CD14-positive monocyte (primary cell): ENCODE measurements around the gene TRPC4AP. TPM values are rescaled to one million over a fixed set of nuclear protein-coding genes. Genes with fewer than 3 reads are reported as not detected.

Source experiments
- DNase-seq, 3 donors: peaks; one replicate each; pipeline ENCODE4 v3.0.0-alpha.2; 2011 to 2022
- H2AFZ ChIP-seq: 2 replicates; pipeline ENCODE4 v1.6.0; 2012; ENCODE audit warnings: mild to moderate bottlenecking, low read depth, low read length, inconsistent platforms; ENCODE audit not compliant: insufficient read depth, poor library complexity, severe bottlenecking
- H3K27ac ChIP-seq, 2 donors: 1 replicate in 1 of 2; 2 replicates in 1 of 2; pipeline ENCODE4 v1.5.1; 2012 to 2013; ENCODE audit warnings: low read length in 2 of 2, control low read depth in 1 of 2, inconsistent platforms in 1 of 2, low read depth in 1 of 2, mild to moderate bottlenecking in 1 of 2
- H3K27me3 ChIP-seq, 2 donors: one replicate each; pipeline versions ENCODE4 v1.6.0 to v1.6.1; 2011 to 2013; ENCODE audit warnings: low read length in 2 of 2; ENCODE audit not compliant: control insufficient read depth in 2 of 2, insufficient read depth in 2 of 2
- H3K36me3 ChIP-seq, 2 donors: replicated peaks in 1 of 2; 1 replicate in 1 of 2; 2 replicates in 1 of 2; pipeline versions ENCODE4 v1.5.1 to v1.6.1; 2012 to 2013; ENCODE audit warnings: low read length in 2 of 2, control low read depth in 1 of 2, inconsistent platforms in 1 of 2, mild to moderate bottlenecking in 1 of 2; ENCODE audit not compliant: insufficient read depth in 2 of 2, control insufficient read depth in 1 of 2
- H3K4me1 ChIP-seq, 2 donors: 1 replicate in 1 of 2; 2 replicates in 1 of 2; pipeline versions ENCODE4 v1.5.1 to v1.6.1; 2012 to 2013; ENCODE audit warnings: low read length in 2 of 2, control low read depth in 1 of 2, inconsistent platforms in 1 of 2, mild to moderate bottlenecking in 1 of 2, moderate library complexity in 1 of 2; ENCODE audit not compliant: insufficient read depth in 2 of 2, control insufficient read depth in 1 of 2
- H3K4me2 ChIP-seq: replicated peaks from 2 replicates; pipeline ENCODE3; 2012; ENCODE audit warnings: low read length, moderate library complexity, mild to moderate bottlenecking; ENCODE audit not compliant: poor library complexity, severe bottlenecking; ENCODE audit errors: extremely low read depth
- H3K4me3 ChIP-seq, 3 experiments: fragments of 200-600 bp in 1 of 3; sonication (generic) in 1 of 3; replicated peaks in 1 of 3; 1 replicate in 2 of 3; 2 replicates in 1 of 3; pipeline ENCODE4 v1.5.1; 2011 to 2013; ENCODE audit warnings: low read length in 3 of 3, mild to moderate bottlenecking in 3 of 3, control low read depth in 2 of 3, low read depth in 2 of 3, inconsistent platforms in 1 of 3, moderate library complexity in 1 of 3
- H3K79me2 ChIP-seq: 2 replicates; pipeline ENCODE4 v1.6.0; 2012; ENCODE audit warnings: mild to moderate bottlenecking, control low read depth, inconsistent platforms, low read length, moderate library complexity; ENCODE audit not compliant: insufficient read depth
- H3K9ac ChIP-seq: 2 replicates; pipeline ENCODE4 v1.6.0; 2017; ENCODE audit warnings: low read length, mild to moderate bottlenecking; ENCODE audit not compliant: insufficient read depth, poor library complexity, severe bottlenecking
- H3K9me3 ChIP-seq, 2 donors: replicated peaks in 1 of 2; 1 replicate in 1 of 2; 2 replicates in 1 of 2; pipeline versions ENCODE4 v1.5.1 to v1.6.1; 2012 to 2013; ENCODE audit warnings: low read length in 2 of 2, control low read depth in 1 of 2; ENCODE audit not compliant: control insufficient read depth in 1 of 2, insufficient read depth in 1 of 2
- H4K20me1 ChIP-seq: 2 replicates; pipeline ENCODE4 v1.6.0; 2012; ENCODE audit warnings: mild to moderate bottlenecking, low read length, control low read depth, moderate library complexity; ENCODE audit not compliant: insufficient read depth
- H3K27ac Mint-ChIP-seq, 7 donors: one replicate each; pipeline ENCODE4 v1.8.0; 2020; ENCODE audit warnings: mild to moderate bottlenecking in 7 of 7, mixed read lengths in 7 of 7, moderate library complexity in 6 of 7, inconsistent platforms in 2 of 7
- H3K27me3 Mint-ChIP-seq, 3 donors: one replicate each; pipeline ENCODE4 v1.8.0; 2021 to 2022; ENCODE audit warnings: low read depth in 3 of 3, mild to moderate bottlenecking in 3 of 3, mixed read lengths in 3 of 3, moderate library complexity in 3 of 3, inconsistent platforms in 1 of 3
- H3K36me3 Mint-ChIP-seq, 2 donors: one replicate each; pipeline ENCODE4 v1.8.0; 2020; ENCODE audit warnings: mixed read lengths in 2 of 2, inconsistent platforms in 1 of 2, mild to moderate bottlenecking in 1 of 2
- H3K4me1 Mint-ChIP-seq: one replicate; pipeline ENCODE4 v1.8.0; 2020; ENCODE audit warnings: mild to moderate bottlenecking, mixed read lengths
- H3K4me3 Mint-ChIP-seq, 2 donors: one replicate each; pipeline ENCODE4 v1.8.0; 2020; ENCODE audit warnings: mild to moderate bottlenecking in 2 of 2, mixed read lengths in 2 of 2, moderate library complexity in 1 of 2
- H3K9me3 Mint-ChIP-seq, 7 donors: one replicate each; pipeline ENCODE4 v1.8.0; 2020 to 2022; ENCODE audit warnings: mixed read lengths in 7 of 7, mild to moderate bottlenecking in 6 of 7, moderate library complexity in 6 of 7, inconsistent platforms in 2 of 7
- CTCF ChIP-seq: fragments of 200-600 bp; IDR thresholded peaks from one replicate; pipeline ENCODE4 v1.8.0; 2022; ENCODE audit warnings: antibody characterized with exemption, mild to moderate bottlenecking
- WGBS: methylation state at CpG from one replicate; pipeline ENCODE4 v1.1.5; 2013; ENCODE audit warnings: missing lambda C conversion rate; ENCODE audit not compliant: insufficient coverage; 5-methylcytosine and 5-hydroxymethylcytosine counted together
- intact Hi-C, 2 donors: fragments of 100-400 bp; cut with micrococcal nuclease; formaldehyde crosslinking; loops; one replicate each; pipeline versions ENCODE4 v1.15.0 to v1.15.1; 2023
- polyA plus RNA-seq, 3 donors: library from polyadenylated mRNA; depleted of rRNA in 1 of 3; unstranded in 2 of 3; stranded (reverse) in 1 of 3; fragments of 300-500 nt in 2 of 3; fragments of >200 nt in 1 of 3; fragmentation: Illumina TruSeq in 2 of 3; gene quantifications; 1 replicate in 2 of 3; 2 replicates in 1 of 3; pipeline ENCODE4 v1.2.3, GENCODE V29; 2012 to 2021

Gene TRPC4AP
- polyA plus RNA-seq, 3 donors = 80.8 to 98.4 (median 88.6) TPM

- no peak overlapping the region for H3K4me2 ChIP-seq
- H3K9ac ChIP-seq = no peak overlapping the region
- Mint-ChIP-seq H3K36me3 (peaks cover 78 to 88% of the 10 kb centered on the region in 2 donors), H3K4me3 (no peak overlapping the region), H3K4me1 (no peaks in the 10 kb centered on the region), H3K27ac (peak overlapping the region in 1 of 7 donors; percentile 67), H3K27me3 (peaks cover 0 to 5% (median 0%) of the 10 kb centered on the region in 3 donors), H3K9me3 (peaks cover 0 to 2% (median 0%) of the 10 kb centered on the region in 7 donors)
- TF ChIP-seq CTCF = no peak
- H2AFZ ChIP-seq = no peak overlapping the region
- H3K79me2 ChIP-seq = no peaks in the 10 kb centered on the region
- H3K36me3 ChIP-seq = peaks cover 73 to 87% of the 10 kb centered on the region in 2 donors
- 87% methylated on average over 31 of the region's 39 CpGs for WGBS
- intact Hi-C loops = no loop called here
- no peak overlapping the region for H3K27ac ChIP-seq
- DNase-seq = no peak
- no peak overlapping the region for H3K4me3 ChIP-seq
- no peaks in the 10 kb centered on the region for H3K4me1 ChIP-seq
- H3K9me3 ChIP-seq = no peaks in the 10 kb centered on the region
- peaks cover 12% of the 10 kb centered on the region for H4K20me1 ChIP-seq
- H3K27me3 ChIP-seq = no peaks in the 10 kb centered on the region
These were observed 95.5 kb downstream of the TRPC4AP start for GRCh38 chr20:34997131-34997561.

- Mint-ChIP-seq H3K36me3 (peaks cover 71 to 81% of the 10 kb centered on the region in 2 donors), H3K4me3 (no peak overlapping the region)
- TF ChIP-seq CTCF = no peak
These were observed 96.2 kb downstream of the TRPC4AP start for GRCh38 chr20:34996243-34997028.

More at GRCh38 chr20:34996243-34997028, 96.2 kb downstream of the TRPC4AP start:
- DNase-seq = no peak
- Mint-ChIP-seq H3K27me3 (peaks cover 0 to 5% (median 0%) of the 10 kb centered on the region in 3 donors), H3K4me1 (no peaks in the 10 kb centered on the region), H3K9me3 (peaks cover 0 to 2% (median 0%) of the 10 kb centered on the region in 7 donors), H3K27ac (peak overlapping the region in 4 of 7 donors; percentile 27 to 71 (median 35))
- Histone ChIP-seq H3K9me3 (no peaks in the 10 kb centered on the region), H3K79me2 (no peaks in the 10 kb centered on the region), H3K27me3 (no peaks in the 10 kb centered on the region), H3K9ac (no peak overlapping the region), H3K4me1 (no peaks in the 10 kb centered on the region), H3K36me3 (peaks cover 66 to 80% of the 10 kb centered on the region in 2 donors), H3K27ac (no peak overlapping the region), H4K20me1 (peaks cover 4% of the 10 kb centered on the region), H3K4me3 (no peak overlapping the region), H2AFZ (no peak overlapping the region), H3K4me2 (no peak overlapping the region)
- 98% methylated on average over 26 of the region's 26 CpGs for WGBS
- intact Hi-C loops = no loop called here
